Stomach (tissue), 9 donors: Measurements from ENCODE around the gene CYB5A. TPM values are rescaled to one million over a fixed set of nuclear protein-coding genes. Genes with fewer than 3 reads are reported as not detected.

ENCODE experiments used
- DNase-seq, 2 donors: peaks; one replicate each; pipeline versions ENCODE4 v3.0.0 to v3.0.0-alpha.2; 2013 to 2019
- H3K27ac ChIP-seq, 5 donors: fragments of 200-600 bp in 4 of 5; sonication (generic) in 4 of 5; one replicate each; pipeline ENCODE4 v1.5.1; 2013 to 2019; ENCODE audit warnings: mild to moderate bottlenecking in 1 of 5, moderate library complexity in 1 of 5
- H3K27me3 ChIP-seq, 3 donors: fragments of 200-600 bp; sonication (generic); one replicate each; pipeline ENCODE4 v1.5.1; 2017 to 2019; ENCODE audit warnings: mixed run types in 1 of 3
- H3K36me3 ChIP-seq, 4 donors: fragments of 200-600 bp; sonication (generic); 1 replicate in 3 of 4; 2 replicates in 1 of 4; pipeline ENCODE4 v1.5.1; 2016 to 2019
- H3K4me1 ChIP-seq, 4 donors: fragments of 200-600 bp; sonication (generic); one replicate each; pipeline ENCODE4 v1.5.1; 2016 to 2019
- H3K4me3 ChIP-seq, 4 donors: fragments of 200-600 bp; sonication (generic) in 3 of 4; one replicate each; pipeline ENCODE4 v1.5.1; 2016 to 2019; ENCODE audit warnings: mild to moderate bottlenecking in 1 of 4
- H3K9me3 ChIP-seq, 4 donors: fragments of 200-600 bp; sonication (generic); one replicate each; pipeline ENCODE4 v1.5.1; 2016 to 2019
- CTCF ChIP-seq, 7 experiments: fragments of 450-650 bp in 4 of 7; fragments of 200-600 bp in 3 of 7; sonication (generic) in 3 of 7; IDR thresholded peaks; one replicate each; pipeline ENCODE4 v1.5.1; 2016 to 2019; ENCODE audit warnings: antibody characterized with exemption in 7 of 7, control low read depth in 2 of 7, mild to moderate bottlenecking in 1 of 7
- EP300 ChIP-seq: sonication (generic); formaldehyde crosslinking; IDR thresholded peaks from one replicate; pipeline ENCODE4 v1.6.1; 2017; ENCODE audit warnings: antibody characterized with exemption
- POLR2A ChIP-seq, 4 donors: fragments of 450-650 bp; IDR thresholded peaks; one replicate each; pipeline ENCODE4 v1.6.1; 2016; ENCODE audit warnings: antibody characterized with exemption in 4 of 4, control low read depth in 2 of 4, mild to moderate bottlenecking in 1 of 4, moderate library complexity in 1 of 4
- POLR2AphosphoS5 ChIP-seq, 3 donors: sonication (generic); formaldehyde crosslinking; IDR thresholded peaks; one replicate each; pipeline ENCODE4 v1.6.1; 2016; ENCODE audit warnings: antibody characterized with exemption in 3 of 3
- WGBS, 5 donors: extraction: QIAGEN DNeasy Blood & Tissue Kit in 3 of 5; methylation state at CpG; one replicate each; pipeline versions ENCODE4 v1.1.5 to v1.1.7; 2013 to 2018; 5-methylcytosine and 5-hydroxymethylcytosine counted together
- intact Hi-C: fragments of 100-400 bp; cut with DNase I; formaldehyde crosslinking; loops from one replicate; pipeline ENCODE4 v1.15.1; 2023; ENCODE audit warnings: low total_unique reads
- polyA plus RNA-seq, 3 donors: library from polyadenylated mRNA; stranded (reverse); fragments of 200-250 nt; gene quantifications; one replicate each; pipeline ENCODE4 v1.2.3, GENCODE V29; 2013
- total RNA-seq, 5 donors: library from RNA; depleted of rRNA; stranded (reverse); fragments of >200 nt; gene quantifications; one replicate each; pipeline versions ENCODE4 v1.1.0 to v1.2.3, GENCODE V29; 2014 to 2016
- donor health status: healthy with polysubstance abuse.
- donor health status: Bipolar disorder and iron deficiency.
- donor health status: healthy.

Gene CYB5A
- total and polyA plus RNA-seq, 8 donors, result 75.9 to 450 (median 114) TPM

GRCh38 chr18:74271635-74272034 lies 20.1 kb downstream of the CYB5A start:
- no peak for DNase-seq
- no peak for TF ChIP-seq POLR2A (IDR thresholded peaks at IDR 0.05)
- no peak for TF ChIP-seq POLR2AphosphoS5 (IDR thresholded peaks at IDR 0.05)
- no peak for TF ChIP-seq CTCF (IDR thresholded peaks at IDR 0.05)
- no peak for TF ChIP-seq EP300
- Histone ChIP-seq H3K4me3 (no peak overlapping the region), H3K27me3 (no peaks in the 10 kb centered on the region), H3K27ac (no peak overlapping the region), H3K4me1 (peaks cover 17 to 61% (median 27%) of the 10 kb centered on the region in 4 donors), H3K9me3 (no peaks in the 10 kb centered on the region), H3K36me3 (peaks cover 0 to 24% (median 12%) of the 10 kb centered on the region in 4 donors)
- WGBS, 5 donors, result 81 to 97% (median 95%) methylated on average over 3 of the region's 3 CpGs
- intact Hi-C loops, result no loop called here

GRCh38 chr18:74268933-74269620 lies 22.7 kb downstream of the CYB5A start:
- no peak overlapping the region for H3K27ac ChIP-seq
- H3K4me1 ChIP-seq, result peaks cover 15 to 51% (median 18%) of the 10 kb centered on the region in 4 donors
- 64 to 71% (median 66%) methylated on average over 11 of the region's 11 CpGs for WGBS, 5 donors
- TF ChIP-seq POLR2A (IDR thresholded peaks at IDR 0.05) (no peak), EP300 (no peak), POLR2AphosphoS5 (IDR thresholded peaks at IDR 0.05) (no peak), CTCF (IDR thresholded peaks at IDR 0.05) (no peak)
- H3K9me3 ChIP-seq, result no peaks in the 10 kb centered on the region
- no peak overlapping the region for H3K4me3 ChIP-seq
- no peaks in the 10 kb centered on the region for H3K27me3 ChIP-seq
- intact Hi-C loops, result no loop called here
- peaks cover 7 to 32% (median 23%) of the 10 kb centered on the region in 4 donors for H3K36me3 ChIP-seq
- peak in 1 of 2 donors; percentile 35 for DNase-seq

- Histone ChIP-seq H3K27ac (no peak overlapping the region), H3K4me1 (peaks cover 6 to 42% (median 10%) of the 10 kb centered on the region in 4 donors), H3K4me3 (no peak overlapping the region), H3K27me3 (no peaks in the 10 kb centered on the region), H3K9me3 (no peaks in the 10 kb centered on the region), H3K36me3 (peaks cover 7 to 34% (median 23%) of the 10 kb centered on the region in 4 donors)
- DNase-seq, result no peak
- no peak for TF ChIP-seq EP300
- TF ChIP-seq POLR2AphosphoS5 (IDR thresholded peaks at IDR 0.05), result no peak
- no peak for TF ChIP-seq CTCF (IDR thresholded peaks at IDR 0.05)
- TF ChIP-seq POLR2A (IDR thresholded peaks at IDR 0.05), result no peak
- WGBS, 5 donors, result 91 to 97% (median 95%) methylated on average over 7 of the region's 7 CpGs
- intact Hi-C loops, result no loop called here
Observed at GRCh38 chr18:74268175-74268574, 23.6 kb downstream of the CYB5A start.

- H3K9me3 ChIP-seq, result no peaks in the 10 kb centered on the region
- H3K4me3 ChIP-seq, result no peak overlapping the region
- H3K4me1 ChIP-seq, result peaks cover 0 to 25% (median 9%) of the 10 kb centered on the region in 4 donors
- WGBS, 5 donors, result 58 to 68% (median 64%) methylated on average over 9 of the region's 9 CpGs
- H3K36me3 ChIP-seq, result peaks cover 20 to 54% (median 43%) of the 10 kb centered on the region in 4 donors
- no peak for DNase-seq
- H3K27ac ChIP-seq, result no peak overlapping the region
- intact Hi-C loops, result no loop called here
- H3K27me3 ChIP-seq, result no peaks in the 10 kb centered on the region
- no peak for TF ChIP-seq CTCF (IDR thresholded peaks at IDR 0.05)
- TF ChIP-seq POLR2AphosphoS5 (IDR thresholded peaks at IDR 0.05), result peak in 1 of 3 donors; percentile 8
- TF ChIP-seq EP300, result no peak
- TF ChIP-seq POLR2A (IDR thresholded peaks at IDR 0.05), result no peak
Observed at GRCh38 chr18:74266161-74266560, 25.6 kb downstream of the CYB5A start.
